H9 (cell line): ENCODE results near the gene HEXD. TPM values are rescaled to one million over a fixed set of nuclear protein-coding genes. Genes with fewer than 3 reads are reported as not detected.

Experiments used
- DNase-seq: peaks from one replicate; pipeline ENCODE4 v3.0.0-alpha.2; 2017
- H2AFZ ChIP-seq: one replicate; pipeline ENCODE4 v1.6.1; 2013; ENCODE audit warnings: mild to moderate bottlenecking, low read length, control low read depth, moderate library complexity
- H2AK5ac ChIP-seq: 2 replicates; pipeline ENCODE4 v1.6.1; 2013; ENCODE audit warnings: low read length, control low read depth, mixed read lengths; ENCODE audit not compliant: insufficient read length
- H2BK120ac ChIP-seq: one replicate; pipeline ENCODE4 v1.6.1; 2013; ENCODE audit warnings: low read depth, mild to moderate bottlenecking, low read length, control low read depth, inconsistent platforms; ENCODE audit not compliant: poor library complexity, severe bottlenecking
- H2BK12ac ChIP-seq: 2 replicates; pipeline ENCODE4 v1.6.1; 2013; ENCODE audit warnings: low read length, control low read depth, mixed read lengths, low read depth; ENCODE audit not compliant: insufficient read length
- H2BK15ac ChIP-seq: 2 replicates; pipeline ENCODE4 v1.6.1; 2013; ENCODE audit warnings: low read depth, low read length, control low read depth
- H2BK20ac ChIP-seq: one replicate; pipeline ENCODE4 v1.6.1; 2013; ENCODE audit warnings: low read depth, mild to moderate bottlenecking, low read length, control low read depth, inconsistent platforms; ENCODE audit not compliant: poor library complexity, severe bottlenecking
- H2BK5ac ChIP-seq: 2 replicates; pipeline ENCODE4 v1.6.1; 2013; ENCODE audit warnings: low read length, control low read depth, mixed read lengths; ENCODE audit not compliant: insufficient read length
- H3K14ac ChIP-seq: 2 replicates; pipeline ENCODE4 v1.6.1; 2013; ENCODE audit warnings: low read length, control low read depth; ENCODE audit not compliant: insufficient read depth
- H3K18ac ChIP-seq: 2 replicates; pipeline ENCODE4 v1.6.1; 2013; ENCODE audit warnings: low read depth, mild to moderate bottlenecking, mixed read lengths, low read length, control low read depth; ENCODE audit not compliant: insufficient read length
- H3K23ac ChIP-seq: 2 replicates; pipeline ENCODE4 v1.6.1; 2013; ENCODE audit warnings: low read length, control low read depth, mixed read lengths, low read depth; ENCODE audit not compliant: insufficient read length
- H3K23me2 ChIP-seq: 2 replicates; pipeline ENCODE4 v1.6.1; 2013; ENCODE audit warnings: low read depth, mild to moderate bottlenecking, mixed read lengths, low read length, control low read depth; ENCODE audit not compliant: insufficient read length, poor library complexity, severe bottlenecking
- H3K27ac ChIP-seq: 2 replicates; pipeline ENCODE4 v1.5.1; 2013; ENCODE audit warnings: low read length, control low read depth, mixed read lengths, low read depth; ENCODE audit not compliant: insufficient read length
- H3K27me3 ChIP-seq: 2 replicates; pipeline ENCODE4 v1.6.1; 2013; ENCODE audit warnings: low read length, control low read depth, inconsistent platforms; ENCODE audit not compliant: insufficient read depth
- H3K4ac ChIP-seq: 2 replicates; pipeline ENCODE4 v1.6.1; 2013; ENCODE audit warnings: low read depth, mild to moderate bottlenecking, control low read depth, inconsistent platforms, low read length, moderate library complexity
- H3K4me1 ChIP-seq: 2 replicates; pipeline ENCODE4 v1.6.1; 2013; ENCODE audit warnings: low read length, control low read depth, inconsistent platforms; ENCODE audit not compliant: insufficient read depth
- H3K4me2 ChIP-seq: 2 replicates; pipeline ENCODE4 v1.6.1; 2013; ENCODE audit warnings: low read length, control low read depth, mixed read lengths; ENCODE audit not compliant: insufficient read length, insufficient read depth
- H3K56ac ChIP-seq: 2 replicates; pipeline ENCODE4 v1.6.1; 2013; ENCODE audit warnings: low read depth, mild to moderate bottlenecking, mixed read lengths, low read length, control low read depth; ENCODE audit not compliant: insufficient read length
- H3K79me1 ChIP-seq: 2 replicates; pipeline ENCODE4 v1.6.1; 2013; ENCODE audit warnings: low read depth, mild to moderate bottlenecking, moderate library complexity, low read length, control low read depth, inconsistent platforms; ENCODE audit not compliant: insufficient read depth, poor library complexity, severe bottlenecking
- H3K79me2 ChIP-seq: 2 replicates; pipeline ENCODE4 v1.6.1; 2013; ENCODE audit warnings: low read length, control low read depth, inconsistent platforms; ENCODE audit not compliant: insufficient read depth
- H3K9ac ChIP-seq: 2 replicates; pipeline ENCODE4 v1.6.1; 2013; ENCODE audit warnings: low read length, control low read depth, mixed read lengths; ENCODE audit not compliant: insufficient read length; ENCODE audit errors: extremely low read depth
- H3K9me3 ChIP-seq: one replicate; pipeline ENCODE4 v1.6.1; 2013; ENCODE audit warnings: low read depth, low read length, inconsistent platforms; ENCODE audit not compliant: control insufficient read depth
- H3T11ph ChIP-seq: one replicate; pipeline ENCODE4 v1.6.1; 2013; ENCODE audit warnings: mild to moderate bottlenecking, low read length, control low read depth, inconsistent platforms
- H4K20me1 ChIP-seq: one replicate; pipeline ENCODE4 v1.6.1; 2013; ENCODE audit not compliant: control insufficient read depth, insufficient read length, insufficient read depth
- H4K5ac ChIP-seq: 2 replicates; pipeline ENCODE4 v1.6.1; 2013; ENCODE audit warnings: low read depth, mild to moderate bottlenecking, mixed read lengths, low read length, control low read depth; ENCODE audit not compliant: insufficient read length
- H4K8ac ChIP-seq: replicated peaks from 2 replicates; pipeline ENCODE4 v1.6.1; 2013; ENCODE audit warnings: low read length, control low read depth, mixed read lengths, low read depth; ENCODE audit not compliant: insufficient read length
- H4K91ac ChIP-seq: 2 replicates; pipeline ENCODE4 v1.6.1; 2013; ENCODE audit warnings: low read depth, mild to moderate bottlenecking, moderate library complexity, mixed read lengths, low read length, control low read depth; ENCODE audit not compliant: insufficient read length
- H3K27ac Mint-ChIP-seq, 3 experiments: 2 replicates in 2 of 3; 3 replicates in 1 of 3; pipeline ENCODE4 v1.8.0; 2020 to 2021; ENCODE audit warnings: mixed read lengths in 3 of 3, mild to moderate bottlenecking in 1 of 3, moderate library complexity in 1 of 3
- H3K27me3 Mint-ChIP-seq: 2 replicates; pipeline ENCODE4 v1.8.0; 2021; ENCODE audit warnings: low read depth, mild to moderate bottlenecking, moderate library complexity, mixed read lengths
- H3K36me3 Mint-ChIP-seq, 3 experiments: 2 replicates in 2 of 3; 3 replicates in 1 of 3; pipeline ENCODE4 v1.8.0; 2020 to 2021; ENCODE audit warnings: low read depth in 3 of 3, mixed read lengths in 3 of 3; ENCODE audit not compliant: insufficient read depth in 1 of 3
- H3K4me1 Mint-ChIP-seq, 2 experiments: 2 replicates each; pipeline ENCODE4 v1.8.0; 2020; ENCODE audit warnings: mixed read lengths in 2 of 2
- H3K4me3 Mint-ChIP-seq, 2 experiments: 2 replicates in 1 of 2; 3 replicates in 1 of 2; pipeline ENCODE4 v1.8.0; 2020 to 2021; ENCODE audit warnings: mild to moderate bottlenecking in 2 of 2, mixed read lengths in 2 of 2, moderate library complexity in 1 of 2
- H3K9me3 Mint-ChIP-seq, 2 experiments: 2 replicates in 1 of 2; 3 replicates in 1 of 2; pipeline ENCODE4 v1.8.0; 2020; ENCODE audit warnings: mild to moderate bottlenecking in 2 of 2, mixed read lengths in 2 of 2, moderate library complexity in 1 of 2
- CTCF ChIP-seq: fragments of 200-600 bp; sonication (generic); conservative IDR thresholded peaks from 3 replicates; pipeline ENCODE4 v1.8.0; 2021; ENCODE audit warnings: antibody characterized with exemption, mild to moderate bottlenecking
- WGBS: extraction: QIAGEN DNeasy Blood & Tissue Kit; methylation state at CpG from one replicate; pipeline ENCODE4 v1.1.7; 2013; ENCODE audit warnings: missing lambda C conversion rate, low lambda C conversion rate, mixed read lengths; ENCODE audit not compliant: insufficient read length; ENCODE audit errors: extremely low coverage; 5-methylcytosine and 5-hydroxymethylcytosine counted together
- total RNA-seq: library from RNA; stranded (reverse); gene quantifications from 2 replicates; pipeline ENCODE4 v1.2.1, GENCODE V29; 2021

HEXD gene
- total RNA-seq, 1 experiment from 2014 or later: 23.2 TPM

DNA sequence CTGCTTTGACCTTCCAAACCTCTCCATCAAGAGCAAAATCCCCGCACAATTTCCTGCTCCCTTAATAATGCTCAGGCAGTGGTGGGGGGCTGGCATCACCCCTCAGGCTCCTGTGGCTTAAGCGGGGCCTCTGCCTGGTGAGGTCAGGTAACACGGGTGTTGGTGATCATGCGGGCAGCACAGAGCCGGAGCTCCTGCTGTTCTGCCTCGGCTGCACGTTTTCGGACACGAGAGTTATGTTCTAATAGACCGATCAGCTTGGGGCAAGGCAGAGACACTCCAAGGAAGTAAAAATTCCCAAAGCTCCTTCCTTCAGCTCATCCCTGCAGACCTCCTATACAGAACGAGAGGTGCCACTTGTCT is 46.4 kb downstream of the HEXD start:
- Histone ChIP-seq H2BK12ac (no peak overlapping the region), H2AK5ac (no peak overlapping the region), H2AFZ (no peak overlapping the region), H2BK15ac (no peak overlapping the region), H3K4me1 (no peaks in the 10 kb centered on the region), H3K23ac (no peak overlapping the region), H3K9ac (no peak overlapping the region), H3K4ac (no peak overlapping the region), H3K79me1 (no peaks in the 10 kb centered on the region), H3K56ac (no peak overlapping the region), H2BK5ac (no peak overlapping the region), H3K79me2 (no peaks in the 10 kb centered on the region), H4K91ac (no peak overlapping the region), H3K27me3 (no peaks in the 10 kb centered on the region), H2BK20ac (no peak overlapping the region), H3K14ac (no peak overlapping the region), H3K4me2 (no peak overlapping the region), H3K9me3 (no peaks in the 10 kb centered on the region), H3T11ph (no peak overlapping the region), H3K23me2 (no peaks in the 10 kb centered on the region), H2BK120ac (no peak overlapping the region), H4K5ac (no peak overlapping the region), H3K27ac (no peak overlapping the region), H4K8ac (no peak overlapping the region), H3K18ac (no peak overlapping the region), H4K20me1 (no peaks in the 10 kb centered on the region)
- DNase-seq: no peak
- Mint-ChIP-seq H3K9me3 (no peaks in the 10 kb centered on the region; a peak in 2 of 5 replicates), H3K4me1 (peaks cover 0 to under 1% of the 10 kb centered on the region in 2 experiments; a peak in 1 of 4 replicates), H3K27ac (no peak overlapping the region), H3K4me3 (no peak overlapping the region), H3K27me3 (no peaks in the 10 kb centered on the region), H3K36me3 (peaks cover 41 to 86% (median 85%) of the 10 kb centered on the region in 3 experiments)
- no peak for TF ChIP-seq CTCF
- WGBS: no CpG with 5 or more reads among the region's 11 CpGs
